NCI-H526 treated with DMSO at 0.1 percent for 48 hours (cell line): ENCODE results near the gene DPY19L3.
"Not testable (repeated sequence)": the region's sequence is repeated elsewhere in the genome, so short reads cannot be mapped to it uniquely, and the experiment has no call there.

Experiments used
- DNase-seq: peaks from one replicate; lab custom pipeline; 2025; lab: John Stamatoyannopoulos, UW

Gene DPY19L3

DNA sequence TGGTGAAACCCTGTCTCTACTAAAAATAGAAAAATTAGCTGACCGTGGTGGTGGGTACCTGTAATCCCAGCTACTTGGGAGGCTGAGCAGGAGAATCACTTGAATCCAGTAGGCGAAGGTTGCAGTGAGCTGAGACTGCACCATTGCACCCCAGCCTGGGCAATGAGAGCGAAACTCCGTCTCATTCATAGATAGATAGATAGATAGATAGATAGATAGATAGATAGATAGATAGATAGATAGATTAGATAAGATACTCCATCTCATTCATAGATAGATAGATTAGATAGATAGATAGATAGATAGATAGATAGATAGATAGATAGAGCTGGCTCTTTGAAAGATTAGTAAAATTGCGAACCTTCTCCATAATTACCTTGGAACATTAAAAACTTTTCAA is 42.0 kb downstream of the DPY19L3 start:
- not testable (repeated sequence) for DNase-seq

DNA sequence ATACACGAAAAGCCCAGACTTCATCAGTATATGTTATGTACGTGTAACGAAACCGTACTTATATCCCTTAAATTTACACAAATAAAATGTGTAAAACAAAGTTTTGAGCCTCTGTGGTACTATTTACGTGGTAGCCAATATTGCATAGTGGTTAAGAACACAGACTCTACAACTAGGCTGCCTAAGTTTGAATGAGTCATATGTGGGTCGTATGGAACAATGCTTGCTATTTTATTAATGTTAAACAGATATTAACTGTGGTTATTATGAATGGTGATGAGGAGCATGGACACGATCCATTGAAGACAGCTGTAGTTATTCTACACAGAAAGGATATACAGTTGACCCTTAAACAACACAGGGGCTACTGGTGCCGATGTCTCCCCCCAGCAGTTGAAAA is 42.5 kb downstream of the DPY19L3 start:
- DNase-seq: no peak

DNA sequence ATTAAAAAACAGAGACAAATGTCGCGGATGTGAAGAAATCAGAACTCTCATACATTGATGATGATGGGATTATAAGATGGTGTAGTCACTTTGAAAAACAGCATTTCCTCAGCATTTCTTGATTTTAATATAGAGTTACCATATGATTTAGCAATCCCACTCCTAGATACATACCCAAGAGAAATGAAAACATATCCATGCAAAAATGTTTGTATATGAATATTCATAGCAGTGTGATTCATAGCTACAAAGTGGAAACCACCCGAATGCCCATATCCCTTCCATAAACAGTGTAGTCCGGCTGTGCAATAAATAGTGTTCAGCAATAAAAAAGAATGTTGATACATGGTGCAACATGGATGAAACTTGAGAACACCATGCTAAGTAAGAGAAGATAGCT is 44.6 kb downstream of the DPY19L3 start:
- no peak for DNase-seq

DNA sequence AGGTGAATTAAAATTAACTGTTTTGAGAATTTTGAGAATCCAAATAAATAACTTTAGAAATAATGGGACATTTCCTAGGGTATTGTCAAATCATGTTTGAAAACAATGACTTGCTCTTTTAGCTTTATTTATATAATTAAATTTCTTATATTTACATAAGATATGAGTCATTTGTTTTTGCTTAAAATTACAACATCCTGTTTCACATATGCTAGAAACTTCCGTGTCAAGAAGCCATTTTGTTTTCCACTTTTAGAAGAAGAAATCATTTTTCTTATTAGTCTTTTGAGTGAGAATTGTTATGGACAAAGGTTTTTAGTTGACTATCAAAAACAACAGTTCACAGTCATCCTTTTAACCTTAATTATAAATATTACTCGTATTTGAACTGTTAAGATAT is 48.2 kb downstream of the DPY19L3 start:
- no peak for DNase-seq

DNA sequence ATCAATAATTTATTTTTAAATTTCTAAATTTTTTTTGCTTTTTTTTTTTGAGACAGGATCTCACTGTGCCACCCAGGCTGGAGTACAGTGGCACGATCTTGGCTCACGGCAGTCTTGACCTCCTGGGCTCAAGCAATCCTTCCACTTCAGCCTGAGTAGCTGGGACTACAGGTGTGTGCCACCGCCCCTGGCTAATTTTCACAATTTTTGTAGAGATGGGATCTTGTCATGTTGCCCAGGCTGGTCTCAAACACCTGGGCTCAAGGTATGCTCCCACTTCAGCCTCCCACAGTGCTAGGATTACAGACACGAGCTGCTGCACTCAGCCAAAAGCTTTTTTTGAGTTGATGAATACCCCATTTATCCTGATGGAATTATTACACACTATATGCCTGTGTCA is 50.8 kb downstream of the DPY19L3 start:
- no peak for DNase-seq

- no peak for DNase-seq
Measured at GRCh38 chr19:32457571-32458158, 52.1 kb downstream of the DPY19L3 start.

GRCh38 chr19:32458500-32459123 is 53.0 kb downstream of the DPY19L3 start:
- DNase-seq: no peak

- DNase-seq: no peak
Measured at GRCh38 chr19:32459204-32459865, 53.8 kb downstream of the DPY19L3 start.

- DNase-seq: no peak
Measured at GRCh38 chr19:32460476-32460875, 54.9 kb downstream of the DPY19L3 start.

DNA sequence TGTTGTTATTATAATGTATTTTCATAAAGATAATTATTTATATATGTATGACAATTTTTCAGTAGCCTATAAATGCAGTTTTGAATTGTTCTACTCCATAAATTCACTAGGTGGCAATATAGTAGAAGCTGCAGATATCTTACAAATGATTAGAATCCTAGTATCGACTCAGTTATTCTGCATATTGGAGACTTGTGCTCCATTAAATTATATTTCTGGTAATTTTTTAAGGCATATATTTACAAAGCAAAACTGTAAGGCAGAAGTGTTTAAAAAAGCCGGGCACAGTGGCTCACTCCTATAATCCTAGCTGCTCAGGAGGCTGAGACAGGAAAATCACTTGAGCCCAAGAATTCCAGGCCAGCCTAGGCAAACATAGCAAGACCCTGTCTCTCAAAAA is 58.7 kb downstream of the DPY19L3 start:
- peak; percentile 24 for DNase-seq

- DNase-seq: no peak
Measured at GRCh38 chr19:32465176-32465575, 59.6 kb downstream of the DPY19L3 start.

DNA sequence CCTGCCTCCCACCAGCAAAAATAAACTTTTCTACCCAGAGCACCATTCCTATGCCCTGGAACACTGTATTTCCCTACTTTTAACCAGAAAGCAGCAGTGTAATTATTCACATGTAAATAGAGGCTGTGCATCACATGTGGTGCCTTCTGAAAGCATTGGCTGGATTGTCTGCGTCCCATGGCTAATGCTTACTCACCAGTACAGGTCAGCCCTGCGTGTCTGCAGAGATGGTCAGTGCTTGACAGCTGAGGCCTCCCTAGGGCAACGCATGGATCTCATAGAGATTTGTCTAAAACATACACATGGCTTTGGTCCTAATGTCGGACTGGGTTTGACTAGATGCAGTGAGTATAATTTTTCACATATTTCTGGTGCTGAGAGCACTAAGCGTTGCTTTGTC is 64.2 kb downstream of the DPY19L3 start:
- no peak for DNase-seq

DNA sequence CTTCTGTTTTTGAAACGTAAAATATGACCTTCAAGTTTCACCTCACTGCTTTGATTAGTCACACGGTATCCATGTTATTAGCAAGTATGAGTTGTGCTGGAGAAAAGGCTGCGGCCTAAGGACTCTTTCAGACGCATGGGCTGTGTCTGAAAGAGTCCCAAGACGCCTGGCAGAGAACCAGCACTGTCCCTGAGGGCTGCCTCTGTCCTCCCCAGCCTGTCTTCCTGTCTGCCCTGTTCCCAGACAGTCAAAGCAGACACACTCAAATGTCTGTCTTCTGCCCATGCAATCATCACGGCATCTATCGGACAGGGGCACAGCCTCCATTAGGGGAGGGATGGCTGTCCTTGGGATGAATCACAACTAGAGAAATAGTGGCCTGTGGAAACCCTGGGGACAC is 65.5 kb downstream of the DPY19L3 start:
- DNase-seq: no peak

- no peak for DNase-seq
Measured at GRCh38 chr19:32471811-32472210, 66.2 kb downstream of the DPY19L3 start.

DNA sequence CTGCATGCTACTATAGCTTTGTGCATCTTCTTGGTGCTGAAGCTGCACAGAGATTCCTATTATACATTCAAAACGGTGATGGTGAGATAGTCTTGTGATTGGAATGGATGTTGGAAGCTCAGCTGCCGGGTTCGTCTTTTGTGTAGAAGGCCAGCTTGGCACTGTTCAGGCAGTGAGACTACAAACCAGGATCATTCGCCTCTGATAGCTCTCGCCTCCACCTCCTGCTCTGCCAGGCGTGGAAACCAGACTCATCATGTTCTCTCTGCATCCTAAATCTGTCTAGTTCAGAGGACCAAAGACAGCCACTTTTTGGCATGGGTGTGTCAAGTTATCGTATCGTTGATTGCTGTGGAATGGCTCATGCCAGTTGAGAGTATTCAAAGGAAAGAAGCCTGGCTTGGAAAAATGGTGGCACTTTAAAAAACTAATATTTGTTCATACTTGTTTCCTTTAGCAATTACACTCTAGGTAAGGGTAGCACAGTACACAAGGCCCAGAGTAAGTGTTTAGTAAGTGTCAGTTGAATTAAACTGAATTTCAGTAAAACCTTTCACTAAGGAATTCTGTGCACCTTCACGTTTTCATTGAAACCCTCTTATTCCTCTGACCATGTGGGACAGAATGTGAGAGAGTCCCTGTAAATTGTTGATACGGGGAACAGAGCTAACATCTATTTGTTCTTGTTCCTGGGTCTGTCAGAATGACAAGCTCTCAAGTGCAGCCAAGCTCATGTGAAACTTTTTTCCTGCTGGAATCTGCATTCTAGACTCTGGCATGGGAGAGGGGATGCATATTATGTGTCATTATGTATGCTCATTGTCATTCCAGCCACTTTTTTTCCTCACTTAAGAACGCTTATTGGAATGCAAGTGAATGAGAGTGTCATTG is 69.8 kb downstream of the DPY19L3 start:
- no peak for DNase-seq

DNA sequence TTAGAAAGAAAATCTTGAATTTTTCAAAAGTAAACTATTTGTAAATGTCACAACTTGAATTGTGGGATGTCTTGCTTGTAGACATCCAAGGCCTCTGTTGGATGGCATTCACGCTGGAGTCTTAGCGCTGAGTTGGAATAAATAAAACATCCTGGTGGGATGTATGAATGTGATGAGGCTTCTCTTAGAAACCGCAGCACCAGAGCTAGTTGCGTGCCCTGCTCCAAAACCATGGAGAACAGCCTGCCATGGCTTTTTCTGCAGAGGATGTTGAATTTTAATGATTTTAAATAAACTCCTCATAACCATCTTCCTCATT is 70.4 kb downstream of the DPY19L3 start:
- DNase-seq: no peak

- no peak for DNase-seq
Measured at GRCh38 chr19:32480321-32480720, 74.8 kb downstream of the DPY19L3 start.

DNA sequence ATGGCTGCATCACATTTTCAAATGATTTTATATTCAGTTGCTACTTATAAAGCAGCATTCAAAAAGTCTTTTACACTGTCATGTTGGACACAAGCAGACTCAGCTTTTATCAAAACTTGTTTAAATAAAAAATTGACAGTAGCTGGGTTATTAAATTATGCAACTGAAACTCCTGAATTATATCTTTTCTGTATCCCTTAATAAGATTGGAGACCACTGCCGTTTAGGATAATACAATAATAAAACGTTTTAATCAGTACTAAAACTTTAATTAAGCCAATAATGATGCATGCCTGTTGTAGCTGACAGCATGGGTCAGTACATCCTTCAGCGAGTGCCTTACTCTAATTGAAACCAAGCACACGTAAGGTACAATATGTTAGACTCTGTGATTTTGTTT is 78.0 kb downstream of the DPY19L3 start:
- DNase-seq: no peak

DNA sequence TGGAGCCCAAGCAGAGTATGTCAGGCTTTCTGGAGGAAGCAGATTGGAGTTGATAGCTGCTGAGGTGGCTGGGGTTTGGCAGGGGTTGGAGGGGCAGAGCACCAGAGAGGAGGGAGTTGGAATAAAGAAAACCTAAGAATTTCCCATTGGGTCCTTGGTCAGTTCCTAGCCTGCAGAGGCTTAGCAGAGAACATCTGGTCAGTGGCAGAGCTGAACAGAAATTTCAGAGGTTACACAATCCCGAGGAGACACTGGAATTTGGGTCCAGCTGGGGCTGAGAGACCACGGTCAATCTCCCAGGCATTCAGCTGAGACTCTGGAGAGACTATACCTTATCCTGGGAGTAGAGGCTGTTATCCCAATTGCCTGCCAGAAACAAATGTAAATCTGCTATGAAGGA is 84.4 kb downstream of the DPY19L3 start:
- no peak for DNase-seq

- DNase-seq: no peak
Measured at GRCh38 chr19:32497391-32497790, 91.8 kb downstream of the DPY19L3 start.

- no peak for DNase-seq
Measured at GRCh38 chr19:32498648-32499200, 93.2 kb downstream of the DPY19L3 start.

DNA sequence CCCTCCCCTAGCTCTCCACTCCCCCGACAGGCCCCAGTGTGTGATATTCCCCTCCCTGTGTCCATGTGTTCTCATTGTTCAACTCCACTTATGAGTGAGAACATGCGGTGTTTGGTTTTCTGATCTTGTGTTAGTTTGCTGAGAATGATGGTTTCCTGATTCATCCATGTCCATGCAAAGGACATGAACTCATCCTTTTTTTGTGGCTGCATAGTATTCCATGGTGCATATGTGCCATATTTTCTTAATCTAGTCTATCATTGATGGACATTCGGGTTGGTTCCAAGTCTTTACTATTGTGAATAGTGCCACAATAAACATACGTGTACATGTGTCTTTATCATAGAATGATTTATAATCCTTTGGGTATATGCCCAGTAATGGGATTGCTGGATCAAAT is 106.9 kb downstream of the DPY19L3 start:
- not testable (repeated sequence) for DNase-seq

DNA sequence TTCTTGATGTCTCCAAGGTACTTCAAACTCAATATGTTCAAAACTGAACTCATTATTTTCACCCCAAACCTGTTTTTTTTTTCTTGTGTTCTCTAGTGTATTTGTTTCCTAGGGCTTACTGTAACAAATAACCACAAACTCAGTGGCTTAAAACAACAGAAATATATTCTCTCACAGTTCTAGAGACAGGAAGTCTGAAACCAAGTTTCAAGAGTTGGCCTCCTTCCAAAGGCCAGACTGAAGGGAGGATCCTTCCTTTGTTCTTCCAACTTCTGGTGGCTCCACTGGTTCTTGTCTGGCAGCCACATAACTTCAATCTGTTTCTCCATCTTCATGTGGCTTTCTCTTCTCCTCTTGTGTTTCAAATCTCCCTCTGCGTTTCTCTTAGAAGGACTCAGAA is 113.5 kb downstream of the DPY19L3 start:
- DNase-seq: no peak
